ENCODE results near the gene SENP1. TPM values are rescaled to one million over a fixed set of nuclear protein-coding genes. Genes with fewer than 3 reads are reported as not detected.

SENP1 gene
- total RNA-seq, 1 experiment from 2014 or later = 28.8 TPM

- H3K9me3 Mint-ChIP-seq = no peaks in the 10 kb centered on the region; a peak in 2 of 5 replicates
Measured at GRCh38 chr12:47999816-48000215, 106.1 kb downstream of the SENP1 start.

More at GRCh38 chr12:47999816-48000215, 106.1 kb downstream of the SENP1 start:
- no peak overlapping the region for H4K5ac ChIP-seq (ENCODE audit: insufficient read length, low read depth, low read length)
- peaks cover 3% of the 10 kb centered on the region for H3K4me1 ChIP-seq (ENCODE audit: insufficient read depth, low read length)
- no CpG with 5 or more reads among the region's 9 CpGs for WGBS (ENCODE audit: extremely low coverage, insufficient read length, low lambda C conversion rate)
- H3K9me3 ChIP-seq (ENCODE audit: control insufficient read depth, low read depth, low read length) = no peaks in the 10 kb centered on the region
- no peak overlapping the region for H3K4ac ChIP-seq (ENCODE audit: low read depth, low read length)
- no peak overlapping the region for H3K18ac ChIP-seq (ENCODE audit: insufficient read length, low read depth, low read length)
- H3K23ac ChIP-seq (ENCODE audit: insufficient read length, low read depth, low read length) = no peak overlapping the region
- no peak overlapping the region for H2BK5ac ChIP-seq (ENCODE audit: insufficient read length, low read length)
- H2AFZ ChIP-seq (ENCODE audit: low read length) = no peak overlapping the region
- no peak overlapping the region for H3K56ac ChIP-seq (ENCODE audit: insufficient read length, low read depth, low read length)
- H2AK5ac ChIP-seq (ENCODE audit: insufficient read length, low read length) = no peak overlapping the region
- no peak overlapping the region for H2BK120ac ChIP-seq (ENCODE audit: low read depth, low read length, poor library complexity, severe bottlenecking)
- no peaks in the 10 kb centered on the region for H3K79me1 ChIP-seq (ENCODE audit: insufficient read depth, low read depth, low read length, poor library complexity, severe bottlenecking)
- no peak overlapping the region for H2BK12ac ChIP-seq (ENCODE audit: insufficient read length, low read depth, low read length)
- Mint-ChIP-seq H3K4me1 (peaks cover 44 to 51% of the 10 kb centered on the region in 2 experiments), H3K27ac (no peak overlapping the region), H3K27me3 (ENCODE audit: low read depth) (peaks cover 99% of the 10 kb centered on the region), H3K36me3 (ENCODE audit: insufficient read depth in 1 of 3, low read depth in 3 of 3) (no peaks in the 10 kb centered on the region), H3K4me3 (no peak overlapping the region)
- H2BK15ac ChIP-seq (ENCODE audit: low read depth, low read length) = no peak overlapping the region
- H3T11ph ChIP-seq (ENCODE audit: low read length) = no peak overlapping the region
- H4K20me1 ChIP-seq (ENCODE audit: control insufficient read depth, insufficient read depth, insufficient read length) = peaks cover 3% of the 10 kb centered on the region
- peaks cover 58% of the 10 kb centered on the region for H3K27me3 ChIP-seq (ENCODE audit: insufficient read depth, low read length)
- H3K27ac ChIP-seq (ENCODE audit: insufficient read length, low read depth, low read length) = no peak overlapping the region
- no peak overlapping the region for H4K91ac ChIP-seq (ENCODE audit: insufficient read length, low read depth, low read length)
- H3K14ac ChIP-seq (ENCODE audit: insufficient read depth, low read length) = no peak overlapping the region
- peaks cover 26% of the 10 kb centered on the region for H3K23me2 ChIP-seq (ENCODE audit: insufficient read length, low read depth, low read length, poor library complexity, severe bottlenecking)
- DNase-seq = no peak
- H4K8ac ChIP-seq (replicated peaks; ENCODE audit: insufficient read length, low read depth, low read length) = no peak overlapping the region
- H3K79me2 ChIP-seq (ENCODE audit: insufficient read depth, low read length) = no peaks in the 10 kb centered on the region
- no peak overlapping the region for H3K4me2 ChIP-seq (ENCODE audit: insufficient read depth, insufficient read length, low read length)
- H3K9ac ChIP-seq (ENCODE audit: extremely low read depth, insufficient read length, low read length) = no peak overlapping the region
- H2BK20ac ChIP-seq (ENCODE audit: low read depth, low read length, poor library complexity, severe bottlenecking) = no peak overlapping the region
- no peak for TF ChIP-seq CTCF (conservative IDR thresholded peaks at IDR 0.05)
